Lung (tissue), 12 donors: ENCODE measurements around the gene ONECUT1. TPM values are rescaled to one million over a fixed set of nuclear protein-coding genes. Genes with fewer than 3 reads are reported as not detected.

Experiments
- ATAC-seq: fragments of 200-7000 bp; cut with Tn5 transposase; one replicate; pipeline ENCODE4 v1.9.1; 2020; ENCODE audit warnings: moderate number of reproducible peaks; ENCODE audit not compliant: insufficient read depth, low FRiP score
- DNase-seq, 3 donors: peaks; one replicate each; pipeline ENCODE4 v3.0.0-alpha.2; 2013 to 2017
- H3K27ac ChIP-seq, 2 donors: one replicate each; pipeline ENCODE4 v1.5.1; 2013; ENCODE audit warnings: mild to moderate bottlenecking in 2 of 2, moderate library complexity in 2 of 2, control low read depth in 1 of 2, inconsistent platforms in 1 of 2, low read depth in 1 of 2, low read length in 1 of 2
- H3K27me3 ChIP-seq, 3 donors: one replicate each; pipeline ENCODE4 v1.5.1; 2013; ENCODE audit warnings: low read length in 2 of 3; ENCODE audit not compliant: control insufficient read depth in 3 of 3, insufficient read depth in 3 of 3
- H3K36me3 ChIP-seq, 4 donors: one replicate each; pipeline ENCODE4 v1.5.1; 2013; ENCODE audit warnings: low read length in 4 of 4, mild to moderate bottlenecking in 1 of 4, moderate library complexity in 1 of 4; ENCODE audit not compliant: control insufficient read depth in 4 of 4, insufficient read depth in 4 of 4
- H3K4me1 ChIP-seq, 5 donors: one replicate each; pipeline ENCODE4 v1.5.1; 2013; ENCODE audit warnings: low read length in 5 of 5, mild to moderate bottlenecking in 2 of 5, moderate library complexity in 1 of 5; ENCODE audit not compliant: control insufficient read depth in 5 of 5, insufficient read depth in 5 of 5
- H3K4me3 ChIP-seq: one replicate; pipeline ENCODE4 v1.5.1; 2013; ENCODE audit warnings: mild to moderate bottlenecking, control low read depth, moderate library complexity
- H3K9ac ChIP-seq, 2 donors: one replicate each; pipeline ENCODE4 v1.5.1; 2013; ENCODE audit warnings: low read length in 2 of 2, control low read depth in 1 of 2; ENCODE audit not compliant: insufficient read depth in 1 of 2
- H3K9me3 ChIP-seq, 4 donors: one replicate each; pipeline ENCODE4 v1.5.1; 2013; ENCODE audit warnings: low read length in 3 of 4, mild to moderate bottlenecking in 1 of 4, moderate library complexity in 1 of 4; ENCODE audit not compliant: control insufficient read depth in 4 of 4, insufficient read depth in 3 of 4
- CTCF ChIP-seq: IDR thresholded peaks from 2 replicates; pipeline ENCODE4 v1.5.1; 2012; ENCODE audit warnings: mild to moderate bottlenecking; ENCODE audit errors: control extremely low read depth, extremely low read depth
- WGBS, 2 donors: extraction: QIAGEN DNeasy Blood & Tissue Kit; methylation state at CpG; one replicate each; pipeline ENCODE4 v1.1.7; 2013; 5-methylcytosine and 5-hydroxymethylcytosine counted together
- polyA plus RNA-seq, 2 donors: library from polyadenylated mRNA; stranded (reverse); fragments of 200-250 nt; gene quantifications; one replicate each; pipeline ENCODE4 v1.2.1, GENCODE V29; 2013
- total RNA-seq, 2 donors: library from RNA; depleted of rRNA in 1 of 2; stranded (reverse); fragments of >200 nt in 1 of 2; gene quantifications; one replicate each; pipeline ENCODE4 v1.2.1, GENCODE V29; 2014 to 2021
- donor health status: control.
- donor health status: control.
- donor health status: Bipolar disorder and iron deficiency.
- donor health status: healthy.
- donor health status: DM: yes; HTN: yes; CAD: no.

Gene ONECUT1
- total and polyA plus RNA-seq, 4 donors = 0.18 TPM; not detected in 3

GRCh38 chr15:52760562-52760961 is 29.6 kb downstream of the ONECUT1 start:
- Histone ChIP-seq H3K36me3 (no peaks in the 10 kb centered on the region), H3K27ac (no peak overlapping the region), H3K4me1 (no peaks in the 10 kb centered on the region), H3K4me3 (no peak overlapping the region), H3K9ac (no peak overlapping the region), H3K27me3 (peaks cover 0 to 2% (median 0%) of the 10 kb centered on the region in 3 donors), H3K9me3 (peaks cover 0 to 7% (median 0%) of the 10 kb centered on the region in 4 donors)
- no peak for ATAC-seq
- 77 to 93% methylated on average over 1 of the region's 1 CpG for WGBS, 2 donors
- no peak for TF ChIP-seq CTCF
- DNase-seq = no peak

GRCh38 chr15:52759969-52760368 is 30.2 kb downstream of the ONECUT1 start:
- Histone ChIP-seq H3K27me3 (peaks cover 0 to 5% (median 0%) of the 10 kb centered on the region in 3 donors), H3K4me3 (no peak overlapping the region), H3K36me3 (no peaks in the 10 kb centered on the region), H3K4me1 (no peaks in the 10 kb centered on the region), H3K27ac (no peak overlapping the region), H3K9ac (no peak overlapping the region), H3K9me3 (peaks cover 0 to 7% (median 0%) of the 10 kb centered on the region in 4 donors)
- DNase-seq (no peak), ATAC-seq (no peak)
- no peak for TF ChIP-seq CTCF
- WGBS, 2 donors = 86 to 90% methylated on average over 6 of the region's 6 CpGs

- 87 to 95% methylated on average over 6 of the region's 6 CpGs for WGBS, 2 donors
- no peak overlapping the region for H3K27ac ChIP-seq
- no peaks in the 10 kb centered on the region for H3K4me1 ChIP-seq
- ATAC-seq (no peak), DNase-seq (no peak)
- H3K4me3 ChIP-seq = no peak overlapping the region
- peaks cover 0 to 10% (median 0%) of the 10 kb centered on the region in 3 donors for H3K27me3 ChIP-seq
- H3K9me3 ChIP-seq = peaks cover 0 to 2% (median 0%) of the 10 kb centered on the region in 4 donors
- TF ChIP-seq CTCF = no peak
- H3K9ac ChIP-seq = no peak overlapping the region
- no peaks in the 10 kb centered on the region for H3K36me3 ChIP-seq
Measured at GRCh38 chr15:52757496-52757895, 32.6 kb downstream of the ONECUT1 start.

- TF ChIP-seq CTCF = no peak
- H3K4me3 ChIP-seq = no peak overlapping the region
- ATAC-seq (no peak), DNase-seq (no peak)
- no peak overlapping the region for H3K27ac ChIP-seq
- no peaks in the 10 kb centered on the region for H3K4me1 ChIP-seq
- WGBS, 2 donors = 62 to 78% methylated on average over 2 of the region's 2 CpGs
- H3K9ac ChIP-seq = no peak overlapping the region
- H3K36me3 ChIP-seq = no peaks in the 10 kb centered on the region
- peaks cover 0 to 2% (median 0%) of the 10 kb centered on the region in 4 donors for H3K9me3 ChIP-seq
- H3K27me3 ChIP-seq = peaks cover 0 to 13% (median 3%) of the 10 kb centered on the region in 3 donors
Measured at GRCh38 chr15:52751522-52751921, 38.6 kb downstream of the ONECUT1 start.
